Measurements from ENCODE around the gene SLC19A1. TPM values are rescaled to one million over a fixed set of nuclear protein-coding genes. Genes with fewer than 3 reads are reported as not detected.

Gene SLC19A1
- total RNA-seq, 4 donors from 2014 or later: 2.8 to 10.0 (median 6.6) TPM

DNA sequence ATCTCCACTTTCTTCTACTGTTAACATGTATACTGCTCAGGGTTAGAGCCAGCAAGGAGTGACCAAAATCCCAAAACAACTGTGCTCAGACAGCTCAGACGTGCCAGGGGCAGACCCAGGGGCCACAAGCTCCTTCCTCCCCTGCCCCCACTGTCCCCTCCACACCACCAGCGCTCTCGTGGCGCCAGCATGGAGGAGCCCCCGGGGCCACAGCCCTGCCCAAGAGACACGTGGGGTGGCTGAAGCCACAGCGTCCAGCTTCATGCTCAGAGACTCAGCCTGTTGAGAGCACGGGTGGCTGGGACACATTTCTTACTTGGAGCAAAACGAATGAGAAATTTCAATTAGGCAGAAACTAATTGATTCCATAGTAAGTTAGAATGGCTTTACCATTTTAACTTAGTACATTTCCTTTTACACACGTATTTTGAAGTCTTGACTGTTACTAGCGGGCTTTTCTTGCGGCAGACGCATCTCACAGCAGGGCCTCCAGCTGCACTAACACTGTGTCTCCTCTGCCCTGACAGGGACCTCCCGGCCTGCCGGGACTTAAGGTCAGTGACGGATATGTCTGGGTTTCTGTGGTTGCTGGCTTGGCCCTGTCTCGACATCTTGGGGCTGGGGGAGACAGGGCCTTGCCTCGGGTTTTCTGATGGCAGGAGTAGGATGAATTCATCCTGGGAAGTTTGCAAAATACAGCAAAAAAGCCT lies 54.2 kb downstream of the SLC19A1 start:
- no peak overlapping the region for H3K4me3 ChIP-seq
- no peaks in the 10 kb centered on the region for H3K4me1 ChIP-seq
- no peak for TF ChIP-seq POLR2A (IDR thresholded peaks at IDR 0.05; ENCODE audit: low read depth)
- TF ChIP-seq CTCF (IDR thresholded peaks at IDR 0.05): no peak
- no peak for TF ChIP-seq EP300 (IDR thresholded peaks at IDR 0.05)
- TF ChIP-seq POLR2AphosphoS5 (IDR thresholded peaks at IDR 0.05): no peak
- H3K27me3 ChIP-seq: no peaks in the 10 kb centered on the region
- intact Hi-C loops (cut with DNase I): no loop called here
- H3K27ac ChIP-seq (replicated peaks in 1 of 4): no peak overlapping the region
- no peak for DNase-seq (ENCODE audit: extremely low spot score)
- peaks cover 0 to 72% (median 39%) of the 10 kb centered on the region in 4 donors for H3K36me3 ChIP-seq
- WGBS: 88% methylated on average over 18 of the region's 18 CpGs
- no peaks in the 10 kb centered on the region for H3K9me3 ChIP-seq

GRCh38 chr21:45487161-45487806 lies 55.0 kb downstream of the SLC19A1 start:
- 94% methylated on average over 17 of the region's 33 CpGs for WGBS
- no peak overlapping the region for H3K4me3 ChIP-seq

GRCh38 chr21:45486443-45487160 lies 55.6 kb downstream of the SLC19A1 start:
- Histone ChIP-seq H3K27me3 (no peaks in the 10 kb centered on the region), H3K27ac (replicated peaks in 1 of 4) (no peak overlapping the region), H3K4me1 (no peaks in the 10 kb centered on the region), H3K9me3 (no peaks in the 10 kb centered on the region), H3K4me3 (no peak overlapping the region), H3K36me3 (peaks cover 0 to 72% (median 38%) of the 10 kb centered on the region in 4 donors)
- intact Hi-C loops (cut with DNase I): no loop called here
- 86% methylated on average over 13 of the region's 29 CpGs for WGBS
- TF ChIP-seq POLR2AphosphoS5 (IDR thresholded peaks at IDR 0.05): no peak
- TF ChIP-seq CTCF (IDR thresholded peaks at IDR 0.05): no peak
- TF ChIP-seq POLR2A (IDR thresholded peaks at IDR 0.05; ENCODE audit: low read depth): no peak
- no peak for TF ChIP-seq EP300 (IDR thresholded peaks at IDR 0.05)
- DNase-seq (ENCODE audit: extremely low spot score): no peak

More at GRCh38 chr21:45487161-45487806, 55.0 kb downstream of the SLC19A1 start:
- no peaks in the 10 kb centered on the region for H3K4me1 ChIP-seq
- no peak for DNase-seq (ENCODE audit: extremely low spot score)
- intact Hi-C loops (cut with DNase I): no loop called here
- peaks cover 0 to 72% (median 39%) of the 10 kb centered on the region in 4 donors for H3K36me3 ChIP-seq
- H3K9me3 ChIP-seq: no peaks in the 10 kb centered on the region
- TF ChIP-seq EP300 (IDR thresholded peaks at IDR 0.05) (no peak), CTCF (IDR thresholded peaks at IDR 0.05) (no peak), POLR2A (IDR thresholded peaks at IDR 0.05; ENCODE audit: low read depth) (no peak), POLR2AphosphoS5 (IDR thresholded peaks at IDR 0.05) (no peak)
- H3K27ac ChIP-seq (replicated peaks in 1 of 4): no peak overlapping the region
- H3K27me3 ChIP-seq: no peaks in the 10 kb centered on the region

DNA sequence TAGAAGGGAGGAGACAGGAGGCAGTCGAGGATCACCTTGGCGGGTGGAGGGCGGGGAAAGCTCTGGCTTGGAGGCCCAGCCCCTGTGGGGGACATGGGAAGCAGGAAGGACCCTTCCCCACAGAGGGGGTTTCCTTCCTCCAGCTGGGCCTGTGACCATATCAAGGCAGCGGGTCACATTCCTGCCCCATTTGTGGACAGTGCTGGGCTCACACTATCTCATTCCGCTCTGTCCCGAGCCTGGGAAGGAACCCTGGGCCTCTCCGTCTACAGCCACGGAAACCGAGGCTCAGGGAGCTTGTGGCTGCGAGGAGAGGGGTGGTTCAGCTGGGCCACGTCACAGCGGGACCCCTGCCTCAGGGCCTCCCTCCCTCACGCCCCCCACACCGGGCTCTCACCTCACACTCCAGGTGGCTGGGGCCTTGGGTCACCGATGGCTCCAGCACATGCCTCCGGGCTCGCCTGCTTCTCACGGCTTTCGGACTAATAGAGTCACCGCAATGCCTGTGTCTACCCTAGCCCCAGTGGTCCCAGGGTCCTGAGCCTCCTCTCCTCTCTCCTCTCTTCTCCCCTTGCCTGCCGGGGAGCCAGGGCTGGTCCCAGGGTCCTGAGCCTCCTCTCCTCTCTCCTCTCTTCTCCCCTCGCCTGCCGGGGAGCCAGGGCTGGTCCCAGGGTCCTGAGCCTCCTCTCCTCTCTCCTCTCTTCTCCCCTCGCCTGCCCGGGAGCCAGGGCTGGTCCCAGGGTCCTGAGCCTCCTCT lies 56.4 kb downstream of the SLC19A1 start:
- no peak overlapping the region for H3K27ac ChIP-seq (replicated peaks in 1 of 4)
- WGBS: 82% methylated on average over 22 of the region's 25 CpGs
- no peak for TF ChIP-seq POLR2A (IDR thresholded peaks at IDR 0.05; ENCODE audit: low read depth)
- no peak for TF ChIP-seq EP300 (IDR thresholded peaks at IDR 0.05)
- no peak for TF ChIP-seq CTCF (IDR thresholded peaks at IDR 0.05)
- no peak for TF ChIP-seq POLR2AphosphoS5 (IDR thresholded peaks at IDR 0.05)
- H3K4me1 ChIP-seq: no peaks in the 10 kb centered on the region
- H3K27me3 ChIP-seq: no peaks in the 10 kb centered on the region
- no peak for DNase-seq (ENCODE audit: extremely low spot score)
- H3K36me3 ChIP-seq: peaks cover 0 to 72% (median 41%) of the 10 kb centered on the region in 4 donors
- H3K4me3 ChIP-seq: no peak overlapping the region
- intact Hi-C loops (cut with DNase I): no loop called here
- no peaks in the 10 kb centered on the region for H3K9me3 ChIP-seq
